Peyer's patch (tissue), 4 donors: ENCODE data around the gene SNU13. TPM values are rescaled to one million over a fixed set of nuclear protein-coding genes. Genes with fewer than 3 reads are reported as not detected.
"Not testable (repeated sequence)": the region's sequence is repeated elsewhere in the genome, so short reads cannot be mapped to it uniquely, and the experiment has no call there.

Experiments used
- DNase-seq, 3 donors: peaks; one replicate each; pipeline ENCODE4 v3.0.0-alpha.2; 2017 to 2019
- H3K27ac ChIP-seq, 4 donors: fragments of 200-600 bp; sonication (generic); one replicate each; pipeline ENCODE4 v1.5.1; 2016 to 2019
- H3K27me3 ChIP-seq, 2 donors: fragments of 200-600 bp; sonication (generic); one replicate each; pipeline ENCODE4 v1.5.1; 2019
- H3K36me3 ChIP-seq, 3 donors: fragments of 200-600 bp; sonication (generic); one replicate each; pipeline ENCODE4 v1.5.1; 2016 to 2019
- H3K4me1 ChIP-seq, 4 donors: fragments of 200-600 bp; sonication (generic); one replicate each; pipeline ENCODE4 v1.5.1; 2016 to 2019
- H3K4me3 ChIP-seq, 4 donors: fragments of 200-600 bp; sonication (generic); 1 replicate in 3 of 4; 2 replicates in 1 of 4; pipeline ENCODE4 v1.5.1; 2016 to 2019; ENCODE audit warnings: mild to moderate bottlenecking in 1 of 4
- H3K9me3 ChIP-seq, 4 donors: fragments of 200-600 bp; sonication (generic); one replicate each; pipeline ENCODE4 v1.5.1; 2016 to 2019; ENCODE audit warnings: mild to moderate bottlenecking in 1 of 4
- POLR2A ChIP-seq, 2 donors: fragments of 450-650 bp; IDR thresholded peaks; one replicate each; pipeline ENCODE4 v1.5.1; 2017; ENCODE audit warnings: antibody characterized with exemption in 2 of 2, mild to moderate bottlenecking in 2 of 2, moderate library complexity in 2 of 2
- total RNA-seq, 4 donors: library from RNA; depleted of rRNA; stranded (reverse); fragments of >200 nt; gene quantifications; one replicate each; pipeline ENCODE4 v1.1.0, GENCODE V29; 2016
- TF ChIP-seq, protein P1 (sequence below), 6 experiments: fragments of 450-650 bp in 4 of 6; fragments of 200-600 bp in 2 of 6; sonication (generic) in 1 of 6; IDR thresholded peaks; one replicate each; pipeline ENCODE4 v1.5.1; 2017 to 2019; ENCODE audit warnings: antibody characterized with exemption in 6 of 6, mild to moderate bottlenecking in 3 of 6, moderate library complexity in 1 of 6

The SNU13 gene
- total RNA-seq, 4 donors from 2014 or later: 51.5 to 87.5 (median 58.6) TPM

DNA sequence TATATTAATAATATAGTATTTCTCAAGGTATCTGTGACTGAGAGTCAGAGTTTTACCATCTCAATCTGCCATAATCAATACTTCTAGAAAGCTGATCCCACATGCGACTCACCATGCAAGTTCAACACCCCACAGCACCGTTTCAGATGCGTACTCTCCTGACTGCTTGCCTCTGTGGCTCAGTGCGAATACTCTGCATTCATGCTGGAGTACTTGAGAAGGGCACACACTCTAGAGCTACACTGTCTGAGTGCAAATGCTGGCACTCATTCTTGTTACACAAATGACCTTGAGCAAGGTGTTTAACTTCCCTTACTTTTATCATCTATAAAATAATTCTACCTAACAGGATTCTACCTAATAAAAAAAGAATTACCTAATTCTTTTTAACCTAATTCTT, 12.5 kb downstream of the SNU13 start:
- no peaks in the 10 kb centered on the region for H3K4me1 ChIP-seq
- H3K27ac ChIP-seq: no peak overlapping the region
- no peak for TF ChIP-seq POLR2A (IDR thresholded peaks at IDR 0.05)
- TF ChIP-seq, protein P1, sequence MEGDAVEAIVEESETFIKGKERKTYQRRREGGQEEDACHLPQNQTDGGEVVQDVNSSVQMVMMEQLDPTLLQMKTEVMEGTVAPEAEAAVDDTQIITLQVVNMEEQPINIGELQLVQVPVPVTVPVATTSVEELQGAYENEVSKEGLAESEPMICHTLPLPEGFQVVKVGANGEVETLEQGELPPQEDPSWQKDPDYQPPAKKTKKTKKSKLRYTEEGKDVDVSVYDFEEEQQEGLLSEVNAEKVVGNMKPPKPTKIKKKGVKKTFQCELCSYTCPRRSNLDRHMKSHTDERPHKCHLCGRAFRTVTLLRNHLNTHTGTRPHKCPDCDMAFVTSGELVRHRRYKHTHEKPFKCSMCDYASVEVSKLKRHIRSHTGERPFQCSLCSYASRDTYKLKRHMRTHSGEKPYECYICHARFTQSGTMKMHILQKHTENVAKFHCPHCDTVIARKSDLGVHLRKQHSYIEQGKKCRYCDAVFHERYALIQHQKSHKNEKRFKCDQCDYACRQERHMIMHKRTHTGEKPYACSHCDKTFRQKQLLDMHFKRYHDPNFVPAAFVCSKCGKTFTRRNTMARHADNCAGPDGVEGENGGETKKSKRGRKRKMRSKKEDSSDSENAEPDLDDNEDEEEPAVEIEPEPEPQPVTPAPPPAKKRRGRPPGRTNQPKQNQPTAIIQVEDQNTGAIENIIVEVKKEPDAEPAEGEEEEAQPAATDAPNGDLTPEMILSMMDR (IDR thresholded peaks at IDR 0.05): no peak
- no peak overlapping the region for H3K4me3 ChIP-seq
- H3K27me3 ChIP-seq: no peaks in the 10 kb centered on the region
- no peaks in the 10 kb centered on the region for H3K9me3 ChIP-seq
- H3K36me3 ChIP-seq: peaks cover 0 to 60% (median 0%) of the 10 kb centered on the region in 3 donors
- DNase-seq: no peak

DNA sequence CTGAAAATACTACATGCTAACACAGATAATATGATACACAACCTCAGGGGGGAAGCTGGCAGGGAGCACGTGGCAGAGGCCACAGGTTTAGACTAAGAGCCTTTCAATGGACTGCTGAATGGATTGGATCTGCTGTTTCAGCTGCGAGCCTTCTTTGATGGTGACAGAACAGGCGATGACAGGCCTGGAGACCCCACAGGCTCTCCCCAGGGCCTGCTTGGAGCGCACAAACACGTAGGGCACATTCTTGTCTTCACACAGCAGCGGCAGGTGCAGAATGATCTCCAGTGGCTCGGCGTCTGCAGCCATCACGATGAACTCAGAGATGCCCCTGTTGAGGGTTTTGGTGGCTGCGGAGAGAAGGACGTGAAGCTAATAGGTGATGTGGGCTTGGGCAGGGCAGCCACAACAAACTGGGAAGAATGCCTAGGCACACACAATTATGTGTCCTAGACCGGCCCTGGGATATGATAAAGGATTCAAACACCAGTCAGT, 13.8 kb downstream of the SNU13 start:
- TF ChIP-seq, protein P1 (IDR thresholded peaks at IDR 0.05): no peak
- no peak for TF ChIP-seq POLR2A (IDR thresholded peaks at IDR 0.05)
- DNase-seq: no peak
- H3K9me3 ChIP-seq: no peaks in the 10 kb centered on the region
- no peak overlapping the region for H3K27ac ChIP-seq
- peaks cover 0 to 54% (median 0%) of the 10 kb centered on the region in 3 donors for H3K36me3 ChIP-seq
- no peaks in the 10 kb centered on the region for H3K27me3 ChIP-seq
- no peak overlapping the region for H3K4me3 ChIP-seq
- no peaks in the 10 kb centered on the region for H3K4me1 ChIP-seq

DNA sequence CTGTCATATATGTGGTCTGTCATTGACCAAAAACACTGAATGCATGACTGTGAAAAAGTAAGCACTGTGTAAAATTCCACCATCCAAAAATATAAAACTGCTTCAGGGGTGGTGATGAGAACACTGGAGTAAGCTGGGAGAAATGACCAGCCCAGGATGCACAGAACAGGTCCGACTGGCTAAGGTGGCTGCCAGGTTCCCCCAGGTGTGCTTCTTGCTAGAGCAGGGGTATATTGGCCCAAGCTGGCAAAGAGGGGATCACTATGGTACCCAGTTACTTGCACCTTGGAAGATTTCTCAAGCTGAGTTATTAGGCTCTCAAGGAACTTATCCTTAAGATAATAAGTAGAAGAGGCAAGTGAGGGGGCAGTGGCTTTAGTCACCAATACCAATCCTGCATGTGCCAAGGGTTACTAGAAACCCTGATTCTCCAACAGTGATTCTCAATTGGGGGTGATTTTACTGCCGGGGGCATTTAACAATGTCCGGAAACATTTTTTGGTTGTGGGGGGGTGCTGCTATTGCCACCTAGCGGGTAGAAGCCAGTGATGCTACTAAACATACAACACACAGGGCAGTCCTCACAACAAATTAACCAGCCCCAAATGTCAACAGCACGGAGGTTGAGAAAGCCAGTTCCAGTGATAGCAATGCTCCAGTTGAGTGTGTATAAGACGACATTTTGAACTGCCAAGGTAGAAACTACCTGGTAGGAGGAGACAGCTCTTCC, 15.7 kb downstream of the SNU13 start:
- Histone ChIP-seq H3K4me1 (no peaks in the 10 kb centered on the region), H3K9me3 (no peaks in the 10 kb centered on the region), H3K27ac (no peak overlapping the region), H3K36me3 (peaks cover 0 to 35% (median 0%) of the 10 kb centered on the region in 3 donors), H3K27me3 (no peaks in the 10 kb centered on the region), H3K4me3 (no peak overlapping the region)
- DNase-seq: no peak
- TF ChIP-seq, protein P1 (IDR thresholded peaks at IDR 0.05): peak in 2 of 6 experiments; percentile 21 to 23
- TF ChIP-seq POLR2A (IDR thresholded peaks at IDR 0.05): no peak

DNA sequence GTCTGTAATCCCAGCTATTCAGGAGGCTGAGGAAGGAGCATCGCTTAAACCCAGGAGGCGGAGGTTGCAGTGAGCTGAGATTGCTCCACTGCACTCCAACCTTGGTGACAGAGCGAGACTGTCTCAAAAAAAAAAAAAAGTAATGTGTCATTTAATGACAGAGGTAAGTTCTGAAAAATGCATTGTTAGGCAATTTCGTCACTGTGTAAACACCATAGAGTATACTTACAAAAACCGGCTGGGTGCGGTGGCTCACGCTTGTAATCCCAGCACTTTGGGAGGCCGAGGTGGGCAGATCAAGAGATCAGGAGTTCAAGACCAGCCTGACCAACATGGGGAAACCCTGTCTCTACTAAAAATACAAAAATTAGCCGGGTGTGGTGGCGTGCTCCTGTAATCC, 16.6 kb downstream of the SNU13 start:
- not testable (repeated sequence) for H3K27ac ChIP-seq, DNase-seq, H3K4me3 ChIP-seq

DNA sequence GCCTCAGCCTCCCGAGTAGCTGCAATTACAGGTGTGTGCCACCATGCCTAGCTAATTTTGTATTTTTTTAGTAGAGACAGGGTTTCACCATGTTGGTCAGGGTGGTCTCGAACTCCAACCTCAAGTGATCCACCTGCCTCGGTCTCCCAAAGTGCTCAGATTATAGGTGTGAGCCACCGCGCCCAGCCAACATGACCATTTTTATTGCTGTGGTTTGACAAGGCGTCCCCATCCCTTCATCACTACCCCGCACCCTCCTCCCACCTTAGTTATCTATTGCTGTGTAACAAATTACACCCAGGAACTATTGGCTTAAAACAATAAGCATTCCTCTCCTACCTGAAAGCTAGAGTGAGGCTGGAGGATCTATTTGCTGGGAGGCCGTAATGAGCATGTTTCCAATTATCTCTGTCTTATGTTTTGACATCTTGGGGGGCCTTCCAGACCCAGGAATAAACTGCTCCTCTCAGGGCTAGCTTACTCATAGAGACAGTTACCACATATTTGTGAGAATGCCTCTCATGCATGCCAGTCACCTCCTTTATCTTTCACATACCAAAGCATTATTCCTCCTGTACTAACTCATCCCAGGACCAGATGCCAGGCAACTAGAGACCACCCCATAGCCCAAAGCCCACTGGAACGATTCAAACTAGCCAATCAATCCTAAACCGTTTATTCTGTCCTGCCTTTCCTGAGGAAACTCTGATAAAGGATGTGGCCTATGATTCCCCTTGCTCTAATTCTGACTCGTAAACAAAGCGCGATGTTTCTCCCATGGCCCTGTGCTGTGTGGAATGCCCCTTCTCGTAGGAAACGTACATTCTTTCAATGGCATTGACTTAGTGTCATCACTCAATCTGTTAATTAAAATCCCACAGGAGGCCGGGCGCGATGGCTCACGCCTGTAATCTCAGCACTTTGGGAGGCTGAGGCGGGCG, 19.4 kb downstream of the SNU13 start:
- Histone ChIP-seq H3K4me1 (no peaks in the 10 kb centered on the region), H3K27ac (no peak overlapping the region), H3K9me3 (no peaks in the 10 kb centered on the region), H3K4me3 (no peak overlapping the region), H3K36me3 (peaks cover 0 to 28% (median 0%) of the 10 kb centered on the region in 3 donors), H3K27me3 (no peaks in the 10 kb centered on the region)
- peak in 2 of 3 donors; percentile 3 to 43 for DNase-seq
- TF ChIP-seq, protein P1 (IDR thresholded peaks at IDR 0.05): no peak
- TF ChIP-seq POLR2A (IDR thresholded peaks at IDR 0.05): no peak

More for the DNA sequence above, 16.6 kb downstream of the SNU13 start:
- not testable (repeated sequence) for H3K27me3 ChIP-seq, H3K9me3 ChIP-seq, H3K4me1 ChIP-seq
- H3K36me3 ChIP-seq: peaks cover 0 to 26% (median 0%) of the 10 kb centered on the region in 3 donors
